ENCODE results near the gene SPATA21. TPM values are rescaled to one million over a fixed set of nuclear protein-coding genes. Genes with fewer than 3 reads are reported as not detected.
A peak's percentile ranks its signal among the peaks of the same experiment; 100 is the strongest.
"Not testable (repeated sequence)": the region's sequence is repeated elsewhere in the genome, so short reads cannot be mapped to it uniquely, and the experiment has no call there.

SPATA21 gene
- total and polyA plus RNA-seq, 7 experiments from 2014 or later = not detected

GRCh38 chr1:16367258-16367967 lies 69.8 kb downstream of the SPATA21 start:
- peak overlapping the region; percentile 98 for H3K4me3 ChIP-seq (ENCODE audit: low read length)
- peaks cover 19 to 50% (median 44%) of the 10 kb centered on the region in 7 donors for H3K4me1 Mint-ChIP-seq
- peaks cover 24 to 26% of the 10 kb centered on the region in 2 donors for H3K4me1 ChIP-seq (ENCODE audit: control insufficient read depth in 2 of 2, insufficient read depth in 2 of 2, low read length in 2 of 2)

GRCh38 chr1:16366722-16367257 lies 70.4 kb downstream of the SPATA21 start, which contains the start of gene SZRD1:
Gene SZRD1, plus strand, starts transcription at chr1:16367242. Its CDS starts 16 bp downstream, at chr1:16367258.
- ATAC-seq (peak; percentile 94), DNase-seq (peak; percentile 81 to 98 (median 96))
- Mint-ChIP-seq H3K27ac (peak within 1 kb of the TSS; percentile 90 to 99 (median 97)), H3K4me3 (peak within 1 kb of the TSS; percentile 93 to 99 (median 96)), H3K36me3 (peaks cover 0 to 7% (median 0%) of the 10 kb centered on the region in 5 donors), H3K27me3 (no peaks in the 10 kb centered on the region), H3K9me3 (peaks cover 0 to 2% (median 0%) of the 10 kb centered on the region in 11 donors), H3K4me1 (peaks cover 15 to 43% (median 38%) of the 10 kb centered on the region in 7 donors)
- H3K27me3 ChIP-seq (ENCODE audit: control insufficient read depth in 2 of 2, insufficient read depth in 2 of 2, low read length in 2 of 2) = no peaks in the 10 kb centered on the region
- H3K27ac ChIP-seq (ENCODE audit: low read depth, low read length) = peak within 1 kb of the TSS; percentile 99
- H3K4me1 ChIP-seq (ENCODE audit: control insufficient read depth in 2 of 2, insufficient read depth in 2 of 2, low read length in 2 of 2) = peaks cover 19 to 26% of the 10 kb centered on the region in 2 donors
- peaks cover 0 to 6% (median 0%) of the 10 kb centered on the region in 3 experiments for H3K36me3 ChIP-seq (ENCODE audit: control insufficient read depth in 2 of 3, insufficient read depth in 3 of 3, low read length in 3 of 3)
- ChIA-PET CTCF (interaction anchor here (1.2 kb wide), 1 partner anchor 14 kb away, joined by 3 read pairs; no protein-coding TSS in a partner anchor), POLR2A (interaction anchor here (0.6 to 5.1 kb wide), 7 partner anchors 9 to 74 kb away, joined by 3 to 29 read pairs (median 7); partner anchors contain the start of genes FBXO42 and NECAP2)
- no peaks in the 10 kb centered on the region for H3K9me3 ChIP-seq (ENCODE audit: control insufficient read depth in 2 of 3, low read length in 3 of 3)
- intact Hi-C loops (cut with micrococcal nuclease) = loop anchor here (1.0 to 10.0 kb wide), 22 partner anchors 14 to 841 kb away; partner anchors contain the start of genes CPLANE2 (in 2 of the 2), FBXO42 (in 2 of the 2), ATP13A2 (in 1 of the 2) and DNAJC16 (in 1 of the 2)
- H3K4me3 ChIP-seq (ENCODE audit: low read length) = peak within 1 kb of the TSS; percentile 98

More at GRCh38 chr1:16367258-16367967, 69.8 kb downstream of the SPATA21 start:
- DNase-seq (peak in 8 of 9 donors; percentile 72 to 92 (median 86)), ATAC-seq (peak; percentile 78)
- Histone ChIP-seq H3K36me3 (ENCODE audit: control insufficient read depth in 2 of 3, insufficient read depth in 3 of 3, low read length in 3 of 3) (peaks cover 0 to 6% (median 0%) of the 10 kb centered on the region in 3 experiments), H3K9me3 (ENCODE audit: control insufficient read depth in 2 of 3, low read length in 3 of 3) (no peaks in the 10 kb centered on the region), H3K27me3 (ENCODE audit: control insufficient read depth in 2 of 2, insufficient read depth in 2 of 2, low read length in 2 of 2) (no peaks in the 10 kb centered on the region), H3K27ac (ENCODE audit: low read depth, low read length) (peak overlapping the region; percentile 99)
- ChIA-PET POLR2A (interaction anchor here (1.0 to 5.1 kb wide), 7 partner anchors 9 to 206 kb away, joined by 4 to 29 read pairs (median 7); partner anchors contain the start of genes FBXO42 and NECAP2), CTCF (interaction anchor here (1.2 to 2.2 kb wide), 2 partner anchors 14 to 72 kb away, joined by 3 to 8 read pairs; partner anchors contain the start of gene NECAP2)
- Mint-ChIP-seq H3K27ac (peak overlapping the region; percentile 90 to 99 (median 97)), H3K27me3 (no peaks in the 10 kb centered on the region), H3K9me3 (peaks cover 0 to 2% (median 0%) of the 10 kb centered on the region in 11 donors), H3K4me3 (peak overlapping the region; percentile 93 to 99 (median 96)), H3K36me3 (peaks cover 0 to 10% (median under 1%) of the 10 kb centered on the region in 5 donors)
- intact Hi-C loops (cut with micrococcal nuclease) = loop anchor here (1.0 to 10.0 kb wide), 22 partner anchors 15 to 842 kb away; partner anchors contain the start of genes CPLANE2 (in 2 of the 2), FBXO42 (in 2 of the 2), ATP13A2 (in 1 of the 2) and DNAJC16 (in 1 of the 2)

GRCh38 chr1:16365146-16365498 lies 72.1 kb downstream of the SPATA21 start:
- peaks cover 11 to 32% (median 28%) of the 10 kb centered on the region in 7 donors for H3K4me1 Mint-ChIP-seq
- not testable (repeated sequence) for ATAC-seq; H3K9me3 ChIP-seq (ENCODE audit: control insufficient read depth in 2 of 3, low read length in 3 of 3); H3K9me3 Mint-ChIP-seq; DNase-seq; H3K36me3 Mint-ChIP-seq; H3K27me3 ChIP-seq (ENCODE audit: control insufficient read depth in 2 of 2, insufficient read depth in 2 of 2, low read length in 2 of 2); H3K4me3 ChIP-seq (ENCODE audit: low read length); H3K27ac ChIP-seq (ENCODE audit: low read depth, low read length); H3K4me3 Mint-ChIP-seq; H3K36me3 ChIP-seq (ENCODE audit: control insufficient read depth in 2 of 3, insufficient read depth in 3 of 3, low read length in 3 of 3); H3K27me3 Mint-ChIP-seq; H3K27ac Mint-ChIP-seq
- intact Hi-C loops (cut with micrococcal nuclease) = loop anchor here (5.0 to 10.0 kb wide), 6 partner anchors 57 to 690 kb away; partner anchors contain the start of genes ATP13A2 (in 1 of the 2), RNU1-1 (in 1 of the 2) and SDHB (in 1 of the 2)
- H3K4me1 ChIP-seq (ENCODE audit: control insufficient read depth in 2 of 2, insufficient read depth in 2 of 2, low read length in 2 of 2) = peaks cover 16 to 21% of the 10 kb centered on the region in 2 donors
- POLR2A ChIA-PET = interaction anchor here (0.8 to 5.1 kb wide), 4 partner anchors 12 to 80 kb away, joined by 3 to 29 read pairs (median 4); partner anchors contain the start of gene FBXO42
- CTCF ChIA-PET = interaction anchor here (0.6 to 1.2 kb wide), 3 partner anchors 9 to 286 kb away, joined by 3 to 5 read pairs (median 4); no protein-coding TSS in a partner anchor

GRCh38 chr1:16356867-16357266 lies 80.4 kb downstream of the SPATA21 start:
- ATAC-seq = no peak
- Mint-ChIP-seq H3K9me3 (no peaks in the 10 kb centered on the region), H3K27ac (no peak overlapping the region), H3K4me3 (no peak overlapping the region), H3K36me3 (no peaks in the 10 kb centered on the region), H3K4me1 (peaks cover 0 to 12% (median 4%) of the 10 kb centered on the region in 7 donors), H3K27me3 (no peaks in the 10 kb centered on the region)
- H3K4me3 ChIP-seq (ENCODE audit: low read length) = no peak overlapping the region
- H3K27ac ChIP-seq (ENCODE audit: low read depth, low read length) = no peak overlapping the region
- H3K9me3 ChIP-seq (ENCODE audit: control insufficient read depth in 2 of 3, low read length in 3 of 3) = no peaks in the 10 kb centered on the region
- DNase-seq = no peak
- H3K27me3 ChIP-seq (ENCODE audit: control insufficient read depth in 2 of 2, insufficient read depth in 2 of 2, low read length in 2 of 2) = no peaks in the 10 kb centered on the region
- ChIA-PET POLR2A (no interaction called here), CTCF (interaction anchor here (0.6 kb wide), 2 partner anchors 30 to 600 kb away, joined by 4 read pairs; no protein-coding TSS in a partner anchor)
- peaks cover 5 to 6% of the 10 kb centered on the region in 2 donors for H3K4me1 ChIP-seq (ENCODE audit: control insufficient read depth in 2 of 2, insufficient read depth in 2 of 2, low read length in 2 of 2)
- intact Hi-C loops (cut with micrococcal nuclease) = no loop called here
- peaks cover 0 to 3% (median 0%) of the 10 kb centered on the region in 3 experiments for H3K36me3 ChIP-seq (ENCODE audit: control insufficient read depth in 2 of 3, insufficient read depth in 3 of 3, low read length in 3 of 3)

GRCh38 chr1:16354619-16355018 lies 82.6 kb downstream of the SPATA21 start:
- Mint-ChIP-seq H3K4me3 (peak overlapping the region in 2 of 10 donors; percentile 9 to 17), H3K9me3 (no peaks in the 10 kb centered on the region), H3K4me1 (peaks cover 14 to 28% (median 23%) of the 10 kb centered on the region in 7 donors), H3K27ac (peak overlapping the region in 2 of 9 donors; percentile 14 to 56), H3K27me3 (no peaks in the 10 kb centered on the region), H3K36me3 (peaks cover 0 to 2% (median 0%) of the 10 kb centered on the region in 5 donors)
- no peaks in the 10 kb centered on the region for H3K27me3 ChIP-seq (ENCODE audit: control insufficient read depth in 2 of 2, insufficient read depth in 2 of 2, low read length in 2 of 2)
- POLR2A ChIA-PET = interaction anchor here (0.8 to 3.2 kb wide), 3 partner anchors 9 to 1892 kb away, joined by 3 to 29 read pairs (median 3); partner anchors contain the start of gene SZRD1
- CTCF ChIA-PET = interaction anchor here (0.6 to 3.2 kb wide), 3 partner anchors 8 to 276 kb away, joined by 3 to 24 read pairs (median 3); no protein-coding TSS in a partner anchor
- H3K9me3 ChIP-seq (ENCODE audit: control insufficient read depth in 2 of 3, low read length in 3 of 3) = no peaks in the 10 kb centered on the region
- H3K4me1 ChIP-seq (ENCODE audit: control insufficient read depth in 2 of 2, insufficient read depth in 2 of 2, low read length in 2 of 2) = peaks cover 10 to 18% of the 10 kb centered on the region in 2 donors
- peaks cover 0 to 7% (median 0%) of the 10 kb centered on the region in 3 experiments for H3K36me3 ChIP-seq (ENCODE audit: control insufficient read depth in 2 of 3, insufficient read depth in 3 of 3, low read length in 3 of 3)
- intact Hi-C loops (cut with micrococcal nuclease) = loop anchor here (5.0 kb wide), 6 partner anchors 117 to 827 kb away; partner anchors contain the start of genes ZBTB17 (in 2 of the 2), CPLANE2 (in 1 of the 2), DNAJC16 (in 1 of the 2) and FAM131C (in 1 of the 2)
- ATAC-seq (no peak), DNase-seq (no peak)
- no peak overlapping the region for H3K27ac ChIP-seq (ENCODE audit: low read depth, low read length)
- no peak overlapping the region for H3K4me3 ChIP-seq (ENCODE audit: low read length)

All from naive thymus-derived CD4-positive, alpha-beta T cell (primary cell).